ENCODE results near the gene CD59. TPM values are rescaled to one million over a fixed set of nuclear protein-coding genes. Genes with fewer than 3 reads are reported as not detected.
A peak's percentile ranks its signal among the peaks of the same experiment; 100 is the strongest.

Gene CD59
- polyA plus RNA-seq, 2 donors, result 328 to 334 TPM

GRCh38 chr11:33721984-33722383, 14.2 kb downstream of the CD59 start:
- Histone ChIP-seq H3K4me3 (ENCODE audit: low read depth in 1 of 2, low read length in 2 of 2) (no peak overlapping the region), H3K27me3 (ENCODE audit: control insufficient read depth in 1 of 2, insufficient read depth in 2 of 2, low read length in 2 of 2) (no peaks in the 10 kb centered on the region), H3K9me3 (ENCODE audit: control insufficient read depth in 2 of 2, insufficient read depth in 1 of 2, low read depth in 1 of 2, low read length in 1 of 2) (no peaks in the 10 kb centered on the region), H3K27ac (ENCODE audit: low read depth in 2 of 2, low read length in 1 of 2) (peak overlapping the region; percentile 18 to 74), H3K36me3 (ENCODE audit: control insufficient read depth in 2 of 2, insufficient read depth in 2 of 2, low read length in 1 of 2) (peaks cover 7 to 18% of the 10 kb centered on the region in 2 donors), H3K4me1 (ENCODE audit: control insufficient read depth in 2 of 2, insufficient read depth in 2 of 2, low read length in 1 of 2) (peaks cover 8 to 27% of the 10 kb centered on the region in 2 donors)
- 83% methylated on average over 5 of the region's 5 CpGs for WGBS, 2 donors

- Histone ChIP-seq H3K4me1 (ENCODE audit: control insufficient read depth in 2 of 2, insufficient read depth in 2 of 2, low read length in 1 of 2) (peaks cover 8 to 31% of the 10 kb centered on the region in 2 donors), H3K27me3 (ENCODE audit: control insufficient read depth in 1 of 2, insufficient read depth in 2 of 2, low read length in 2 of 2) (no peaks in the 10 kb centered on the region), H3K27ac (ENCODE audit: low read depth in 2 of 2, low read length in 1 of 2) (peak overlapping the region in 1 of 2 donors; percentile 35), H3K4me3 (ENCODE audit: low read depth in 1 of 2, low read length in 2 of 2) (no peak overlapping the region), H3K36me3 (ENCODE audit: control insufficient read depth in 2 of 2, insufficient read depth in 2 of 2, low read length in 1 of 2) (peaks cover 9 to 23% of the 10 kb centered on the region in 2 donors), H3K9me3 (ENCODE audit: control insufficient read depth in 2 of 2, insufficient read depth in 1 of 2, low read depth in 1 of 2, low read length in 1 of 2) (no peaks in the 10 kb centered on the region)
- WGBS, 2 donors, result 11 to 23% methylated on average over 1 of the region's 1 CpG
These were observed 14.8 kb downstream of the CD59 start for GRCh38 chr11:33721426-33721825.

GRCh38 chr11:33719587-33719986, 16.6 kb downstream of the CD59 start:
- H3K4me3 ChIP-seq (ENCODE audit: low read depth in 1 of 2, low read length in 2 of 2), result no peak overlapping the region
- peaks cover 8 to 29% of the 10 kb centered on the region in 2 donors for H3K4me1 ChIP-seq (ENCODE audit: control insufficient read depth in 2 of 2, insufficient read depth in 2 of 2, low read length in 1 of 2)
- H3K27me3 ChIP-seq (ENCODE audit: control insufficient read depth in 1 of 2, insufficient read depth in 2 of 2, low read length in 2 of 2), result no peaks in the 10 kb centered on the region
- WGBS, 2 donors, result 55 to 76% methylated on average over 5 of the region's 5 CpGs
- H3K27ac ChIP-seq (ENCODE audit: low read depth in 2 of 2, low read length in 1 of 2), result no peak overlapping the region
- no peaks in the 10 kb centered on the region for H3K9me3 ChIP-seq (ENCODE audit: control insufficient read depth in 2 of 2, insufficient read depth in 1 of 2, low read depth in 1 of 2, low read length in 1 of 2)
- H3K36me3 ChIP-seq (ENCODE audit: control insufficient read depth in 2 of 2, insufficient read depth in 2 of 2, low read length in 1 of 2), result peaks cover 11 to 25% of the 10 kb centered on the region in 2 donors

GRCh38 chr11:33718440-33718839, 17.8 kb downstream of the CD59 start:
- H3K27ac ChIP-seq (ENCODE audit: low read depth in 2 of 2, low read length in 1 of 2), result no peak overlapping the region
- 76 to 84% methylated on average over 2 of the region's 2 CpGs for WGBS, 2 donors

GRCh38 chr11:33716243-33716642, 20.0 kb downstream of the CD59 start:
- no peak overlapping the region for H3K27ac ChIP-seq (ENCODE audit: low read depth in 2 of 2, low read length in 1 of 2)
- no peak overlapping the region for H3K4me3 ChIP-seq (ENCODE audit: low read depth in 1 of 2, low read length in 2 of 2)
- no peaks in the 10 kb centered on the region for H3K27me3 ChIP-seq (ENCODE audit: control insufficient read depth in 1 of 2, insufficient read depth in 2 of 2, low read length in 2 of 2)
- H3K4me1 ChIP-seq (ENCODE audit: control insufficient read depth in 2 of 2, insufficient read depth in 2 of 2, low read length in 1 of 2), result peaks cover 0 to 4% of the 10 kb centered on the region in 2 donors
- H3K36me3 ChIP-seq (ENCODE audit: control insufficient read depth in 2 of 2, insufficient read depth in 2 of 2, low read length in 1 of 2), result peaks cover 12 to 19% of the 10 kb centered on the region in 2 donors
- 45 to 50% methylated on average over 2 of the region's 2 CpGs for WGBS, 2 donors
- H3K9me3 ChIP-seq (ENCODE audit: control insufficient read depth in 2 of 2, insufficient read depth in 1 of 2, low read depth in 1 of 2, low read length in 1 of 2), result no peaks in the 10 kb centered on the region

More at GRCh38 chr11:33718440-33718839, 17.8 kb downstream of the CD59 start:
- peaks cover 3 to 19% of the 10 kb centered on the region in 2 donors for H3K4me1 ChIP-seq (ENCODE audit: control insufficient read depth in 2 of 2, insufficient read depth in 2 of 2, low read length in 1 of 2)
- no peak overlapping the region for H3K4me3 ChIP-seq (ENCODE audit: low read depth in 1 of 2, low read length in 2 of 2)
- no peaks in the 10 kb centered on the region for H3K9me3 ChIP-seq (ENCODE audit: control insufficient read depth in 2 of 2, insufficient read depth in 1 of 2, low read depth in 1 of 2, low read length in 1 of 2)
- H3K27me3 ChIP-seq (ENCODE audit: control insufficient read depth in 1 of 2, insufficient read depth in 2 of 2, low read length in 2 of 2), result no peaks in the 10 kb centered on the region
- H3K36me3 ChIP-seq (ENCODE audit: control insufficient read depth in 2 of 2, insufficient read depth in 2 of 2, low read length in 1 of 2), result peaks cover 15 to 29% of the 10 kb centered on the region in 2 donors

GRCh38 chr11:33713856-33714398, 22.3 kb downstream of the CD59 start:
- Histone ChIP-seq H3K9me3 (ENCODE audit: control insufficient read depth in 2 of 2, insufficient read depth in 1 of 2, low read depth in 1 of 2, low read length in 1 of 2) (no peaks in the 10 kb centered on the region), H3K36me3 (ENCODE audit: control insufficient read depth in 2 of 2, insufficient read depth in 2 of 2, low read length in 1 of 2) (peaks cover 15 to 26% of the 10 kb centered on the region in 2 donors), H3K4me3 (ENCODE audit: low read depth in 1 of 2, low read length in 2 of 2) (no peak overlapping the region), H3K4me1 (ENCODE audit: control insufficient read depth in 2 of 2, insufficient read depth in 2 of 2, low read length in 1 of 2) (peaks cover 0 to 4% of the 10 kb centered on the region in 2 donors), H3K27ac (ENCODE audit: low read depth in 2 of 2, low read length in 1 of 2) (no peak overlapping the region), H3K27me3 (ENCODE audit: control insufficient read depth in 1 of 2, insufficient read depth in 2 of 2, low read length in 2 of 2) (no peaks in the 10 kb centered on the region)
- 72 to 83% methylated on average over 4 of the region's 4 CpGs for WGBS, 2 donors

GRCh38 chr11:33713151-33713855, 22.9 kb downstream of the CD59 start:
- Histone ChIP-seq H3K27ac (ENCODE audit: low read depth in 2 of 2, low read length in 1 of 2) (no peak overlapping the region), H3K4me3 (ENCODE audit: low read depth in 1 of 2, low read length in 2 of 2) (no peak overlapping the region), H3K4me1 (ENCODE audit: control insufficient read depth in 2 of 2, insufficient read depth in 2 of 2, low read length in 1 of 2) (peaks cover 0 to 4% of the 10 kb centered on the region in 2 donors), H3K27me3 (ENCODE audit: control insufficient read depth in 1 of 2, insufficient read depth in 2 of 2, low read length in 2 of 2) (no peaks in the 10 kb centered on the region), H3K9me3 (ENCODE audit: control insufficient read depth in 2 of 2, insufficient read depth in 1 of 2, low read depth in 1 of 2, low read length in 1 of 2) (no peaks in the 10 kb centered on the region), H3K36me3 (ENCODE audit: control insufficient read depth in 2 of 2, insufficient read depth in 2 of 2, low read length in 1 of 2) (peaks cover 15 to 24% of the 10 kb centered on the region in 2 donors)
- WGBS, 2 donors, result 64 to 76% methylated on average over 5 of the region's 5 CpGs

- H3K4me1 ChIP-seq (ENCODE audit: control insufficient read depth in 2 of 2, insufficient read depth in 2 of 2, low read length in 1 of 2), result peaks cover 0 to 6% of the 10 kb centered on the region in 2 donors
- peaks cover 15 to 24% of the 10 kb centered on the region in 2 donors for H3K36me3 ChIP-seq (ENCODE audit: control insufficient read depth in 2 of 2, insufficient read depth in 2 of 2, low read length in 1 of 2)
- H3K27me3 ChIP-seq (ENCODE audit: control insufficient read depth in 1 of 2, insufficient read depth in 2 of 2, low read length in 2 of 2), result no peaks in the 10 kb centered on the region
- H3K4me3 ChIP-seq (ENCODE audit: low read depth in 1 of 2, low read length in 2 of 2), result no peak overlapping the region
- H3K9me3 ChIP-seq (ENCODE audit: control insufficient read depth in 2 of 2, insufficient read depth in 1 of 2, low read depth in 1 of 2, low read length in 1 of 2), result no peaks in the 10 kb centered on the region
- WGBS, 2 donors, result 81 to 86% methylated on average over 3 of the region's 3 CpGs
- H3K27ac ChIP-seq (ENCODE audit: low read depth in 2 of 2, low read length in 1 of 2), result no peak overlapping the region
These were observed 23.8 kb downstream of the CD59 start for GRCh38 chr11:33712436-33712835.

- 54 to 58% methylated on average over 3 of the region's 3 CpGs for WGBS, 2 donors
- Histone ChIP-seq H3K27ac (ENCODE audit: low read depth in 2 of 2, low read length in 1 of 2) (no peak overlapping the region), H3K4me3 (ENCODE audit: low read depth in 1 of 2, low read length in 2 of 2) (no peak overlapping the region), H3K36me3 (ENCODE audit: control insufficient read depth in 2 of 2, insufficient read depth in 2 of 2, low read length in 1 of 2) (peaks cover 11 to 17% of the 10 kb centered on the region in 2 donors), H3K4me1 (ENCODE audit: control insufficient read depth in 2 of 2, insufficient read depth in 2 of 2, low read length in 1 of 2) (peaks cover 0 to 2% of the 10 kb centered on the region in 2 donors), H3K9me3 (ENCODE audit: control insufficient read depth in 2 of 2, insufficient read depth in 1 of 2, low read depth in 1 of 2, low read length in 1 of 2) (no peaks in the 10 kb centered on the region), H3K27me3 (ENCODE audit: control insufficient read depth in 1 of 2, insufficient read depth in 2 of 2, low read length in 2 of 2) (no peaks in the 10 kb centered on the region)
These were observed 26.8 kb downstream of the CD59 start for GRCh38 chr11:33709466-33709865.
